Activated naive CD8-positive, alpha-beta T cell treated with anti-CD3 and anti-CD28 coated beads, Interleukin-2, amount 10 ng/mL, durations not matched to agents 7 days and 5 days (primary cell): ENCODE results near the gene MYH7. TPM values are rescaled to one million over a fixed set of nuclear protein-coding genes. Genes with fewer than 3 reads are reported as not detected.
"Not testable (repeated sequence)": the region's sequence is repeated elsewhere in the genome, so short reads cannot be mapped to it uniquely, and the experiment has no call there.

ENCODE experiments used
- ATAC-seq: fragments of 150-1000 bp; cut with Tn5 transposase; one replicate; pipeline ENCODE4 v1.10.0; 2021; ENCODE audit warnings: low read depth, moderate library complexity
- POLR2A ChIA-PET: fragments of 350-600 bp; sonication (Branson Sonifier 250); formaldehyde crosslinking; loops from one replicate; lab custom pipeline; 2021; ENCODE audit warnings: antibody characterized with exemption; lab: Charles Lee
- DNase-seq: peaks from one replicate; pipeline ENCODE4 v3.0.0; 2021
- H3K27ac Mint-ChIP-seq: one replicate; pipeline ENCODE4 v1.8.0; 2022; ENCODE audit warnings: mild to moderate bottlenecking, mixed read lengths
- H3K27me3 Mint-ChIP-seq: one replicate; pipeline ENCODE4 v1.8.0; 2022; ENCODE audit warnings: mild to moderate bottlenecking, moderate library complexity, mixed read lengths
- H3K36me3 Mint-ChIP-seq: one replicate; pipeline ENCODE4 v1.8.0; 2021; ENCODE audit warnings: mild to moderate bottlenecking, mixed read lengths
- H3K4me1 Mint-ChIP-seq: one replicate; pipeline ENCODE4 v1.8.0; 2021; ENCODE audit warnings: mixed read lengths
- H3K4me3 Mint-ChIP-seq: one replicate; pipeline ENCODE4 v1.8.0; 2022; ENCODE audit warnings: mild to moderate bottlenecking, moderate library complexity, mixed read lengths
- H3K9me3 Mint-ChIP-seq: one replicate; pipeline ENCODE4 v1.8.0; 2021; ENCODE audit warnings: mixed read lengths
- total RNA-seq, 2 experiments: library from RNA; stranded (reverse); gene quantifications; one replicate each; pipeline ENCODE4 v1.2.3, GENCODE V29; 2021

The MYH7 gene
- total RNA-seq, 2 experiments from 2014 or later, result not detected

GRCh38 chr14:23430723-23431085, 4.8 kb downstream of the MYH7 start:
- peaks cover 5% of the 10 kb centered on the region for H3K4me1 Mint-ChIP-seq
- DNase-seq (peak; percentile 10), ATAC-seq (no peak)
- no peaks in the 10 kb centered on the region for H3K9me3 Mint-ChIP-seq
- POLR2A ChIA-PET, result no interaction called here
- no peak overlapping the region for H3K27ac Mint-ChIP-seq
- no peaks in the 10 kb centered on the region for H3K36me3 Mint-ChIP-seq
- peaks cover 4% of the 10 kb centered on the region for H3K27me3 Mint-ChIP-seq
- H3K4me3 Mint-ChIP-seq, result no peak overlapping the region

- DNase-seq (no peak), ATAC-seq (no peak)
- Mint-ChIP-seq H3K27ac (no peak overlapping the region), H3K27me3 (peaks cover 4% of the 10 kb centered on the region), H3K9me3 (no peaks in the 10 kb centered on the region), H3K36me3 (no peaks in the 10 kb centered on the region), H3K4me1 (peaks cover 5% of the 10 kb centered on the region), H3K4me3 (no peak overlapping the region)
- POLR2A ChIA-PET, result no interaction called here
These were observed 5.3 kb downstream of the MYH7 start for GRCh38 chr14:23430016-23430722.

GRCh38 chr14:23428686-23429495, 6.6 kb downstream of the MYH7 start:
- POLR2A ChIA-PET, result no interaction called here
- DNase-seq (no peak), ATAC-seq (no peak)
- H3K27ac Mint-ChIP-seq, result no peak overlapping the region
- no peak overlapping the region for H3K4me3 Mint-ChIP-seq
- no peaks in the 10 kb centered on the region for H3K36me3 Mint-ChIP-seq
- H3K4me1 Mint-ChIP-seq, result peaks cover 5% of the 10 kb centered on the region
- H3K27me3 Mint-ChIP-seq, result peaks cover 4% of the 10 kb centered on the region
- no peaks in the 10 kb centered on the region for H3K9me3 Mint-ChIP-seq

- DNase-seq, H3K27ac Mint-ChIP-seq, ATAC-seq, H3K36me3 Mint-ChIP-seq, POLR2A ChIA-PET, H3K9me3 Mint-ChIP-seq, H3K4me3 Mint-ChIP-seq, H3K27me3 Mint-ChIP-seq: not testable (repeated sequence)
- peaks cover 18% of the 10 kb centered on the region for H3K4me1 Mint-ChIP-seq
These were observed 9.7 kb downstream of the MYH7 start for GRCh38 chr14:23425798-23426197.

- ATAC-seq (no peak), DNase-seq (no peak)
- Mint-ChIP-seq H3K27ac (peak overlapping the region; percentile 7), H3K4me3 (no peak overlapping the region), H3K36me3 (no peaks in the 10 kb centered on the region), H3K4me1 (peaks cover 15% of the 10 kb centered on the region), H3K27me3 (peaks cover 2% of the 10 kb centered on the region), H3K9me3 (no peaks in the 10 kb centered on the region)
- POLR2A ChIA-PET, result no interaction called here
These were observed 10.3 kb downstream of the MYH7 start for GRCh38 chr14:23425169-23425568.

GRCh38 chr14:23423657-23424056, 11.8 kb downstream of the MYH7 start:
- Mint-ChIP-seq H3K4me1 (peaks cover 15% of the 10 kb centered on the region), H3K4me3 (no peak overlapping the region), H3K9me3 (no peaks in the 10 kb centered on the region), H3K27ac (no peak overlapping the region), H3K36me3 (no peaks in the 10 kb centered on the region), H3K27me3 (no peaks in the 10 kb centered on the region)
- DNase-seq (no peak), ATAC-seq (no peak)
- POLR2A ChIA-PET, result no interaction called here

- no peak for DNase-seq
- H3K4me1 Mint-ChIP-seq, result peaks cover 15% of the 10 kb centered on the region
- peak; percentile 75 for ATAC-seq
- no peaks in the 10 kb centered on the region for H3K9me3 Mint-ChIP-seq
- POLR2A ChIA-PET, result no interaction called here
- no peaks in the 10 kb centered on the region for H3K36me3 Mint-ChIP-seq
- no peak overlapping the region for H3K4me3 Mint-ChIP-seq
- no peaks in the 10 kb centered on the region for H3K27me3 Mint-ChIP-seq
- H3K27ac Mint-ChIP-seq, result peak overlapping the region; percentile 9
These were observed 13.9 kb downstream of the MYH7 start for GRCh38 chr14:23421594-23421993.

GRCh38 chr14:23419646-23420045, 15.8 kb downstream of the MYH7 start:
- POLR2A ChIA-PET, DNase-seq, ATAC-seq, H3K4me3 Mint-ChIP-seq, H3K36me3 Mint-ChIP-seq, H3K27me3 Mint-ChIP-seq, H3K27ac Mint-ChIP-seq, H3K9me3 Mint-ChIP-seq: not testable (repeated sequence)
- peaks cover 15% of the 10 kb centered on the region for H3K4me1 Mint-ChIP-seq

GRCh38 chr14:23418021-23418420, 17.4 kb downstream of the MYH7 start:
- POLR2A ChIA-PET, result no interaction called here
- Mint-ChIP-seq H3K36me3 (no peaks in the 10 kb centered on the region), H3K27ac (no peak overlapping the region), H3K4me3 (no peak overlapping the region), H3K9me3 (no peaks in the 10 kb centered on the region), H3K27me3 (no peaks in the 10 kb centered on the region), H3K4me1 (peaks cover 15% of the 10 kb centered on the region)
- no peak for DNase-seq
- no peak for ATAC-seq

GRCh38 chr14:23417269-23417668, 18.2 kb downstream of the MYH7 start:
- peaks cover 15% of the 10 kb centered on the region for H3K4me1 Mint-ChIP-seq
- H3K9me3 Mint-ChIP-seq, DNase-seq, ATAC-seq, H3K4me3 Mint-ChIP-seq, H3K27me3 Mint-ChIP-seq, H3K36me3 Mint-ChIP-seq, H3K27ac Mint-ChIP-seq, POLR2A ChIA-PET: not testable (repeated sequence)

- POLR2A ChIA-PET, result no interaction called here
- H3K27me3 Mint-ChIP-seq, result no peaks in the 10 kb centered on the region
These were observed 18.7 kb downstream of the MYH7 start for GRCh38 chr14:23416801-23417200.

GRCh38 chr14:23415821-23416778, 19.4 kb downstream of the MYH7 start:
- Mint-ChIP-seq H3K9me3 (no peaks in the 10 kb centered on the region), H3K36me3 (no peaks in the 10 kb centered on the region), H3K4me3 (no peak overlapping the region), H3K27ac (no peak overlapping the region), H3K27me3 (no peaks in the 10 kb centered on the region), H3K4me1 (peaks cover 5% of the 10 kb centered on the region)
- ATAC-seq (no peak), DNase-seq (no peak)
- POLR2A ChIA-PET, result no interaction called here

More at GRCh38 chr14:23416801-23417200, 18.7 kb downstream of the MYH7 start:
- Mint-ChIP-seq H3K4me3 (no peak overlapping the region), H3K9me3 (no peaks in the 10 kb centered on the region), H3K36me3 (no peaks in the 10 kb centered on the region), H3K27ac (no peak overlapping the region), H3K4me1 (peaks cover 12% of the 10 kb centered on the region)
- ATAC-seq (no peak), DNase-seq (no peak)
